ENCODE results near the gene NBPF1. TPM values are rescaled to one million over a fixed set of nuclear protein-coding genes. Genes with fewer than 3 reads are reported as not detected.
A peak's percentile ranks its signal among the peaks of the same experiment; 100 is the strongest.
"Not testable (repeated sequence)": the region's sequence is repeated elsewhere in the genome, so short reads cannot be mapped to it uniquely, and the experiment has no call there.

NBPF1 gene
- total and polyA plus RNA-seq, 9 of the 15 experiments (the other 6 are each of a cell fraction or from before 2014, with no cell fraction given), result 5.2 to 42.6 (median 24.1) TPM

GRCh38 chr1:16648250-16648649 is 34.9 kb upstream of the NBPF1 start:
- H3K4me1 ChIP-seq (replicated peaks in 1 of 2; ENCODE audit: control insufficient read depth in 2 of 2, insufficient read depth in 2 of 2, low read length in 2 of 2), result peaks cover 12 to 32% of the 10 kb centered on the region in 2 experiments
- H3K4me2 ChIP-seq (ENCODE audit: insufficient read depth, low read length); H3K9ac ChIP-seq (ENCODE audit: insufficient read depth in 1 of 2, low read depth in 2 of 2, low read length in 2 of 2); ATAC-seq; H2AFZ ChIP-seq (ENCODE audit: low read depth, low read length); BruUV-seq (replicated peaks); H4K20me1 ChIP-seq (replicated peaks; ENCODE audit: control insufficient read depth, insufficient read depth, low read length); H3K27ac ChIP-seq (ENCODE audit: extremely low read depth, low read depth, low read length); FAIRE-seq; CTCF ChIA-PET (ENCODE audit: low intra/inter-chr PET ratio); intact Hi-C loops (cut with micrococcal nuclease); H3K27me3 ChIP-seq (ENCODE audit: control insufficient read depth in 2 of 2, insufficient read depth in 2 of 2, low read length in 2 of 2); H3K36me3 ChIP-seq (ENCODE audit: control insufficient read depth, insufficient read depth, low read length); H3K9me1 ChIP-seq (ENCODE audit: control insufficient read depth, insufficient read depth, low read length); POLR2A ChIA-PET; DNase-seq (ENCODE audit: extremely low read depth in 1 of 4, low spot score in 3 of 4); H3K9me3 ChIP-seq (replicated peaks; ENCODE audit: control insufficient read depth, insufficient read depth, low read depth, low read length); H3K4me3 ChIP-seq; in situ Hi-C loops (cut with MboI): not testable (repeated sequence)
- 96% methylated on average over 19 of the region's 32 CpGs for WGBS (ENCODE audit: insufficient coverage, low coverage, missing lambda C conversion rate)
- peaks cover 16% of the 10 kb centered on the region for H3K79me2 ChIP-seq (ENCODE audit: control insufficient read depth, insufficient read depth, low read length)
- TF ChIP-seq ZBTB33 (CRISPR knock-in tag; IDR thresholded peaks at IDR 0.05), result 0 out of 2 replicates have a peak, but pooled peaks have one; percentile 51
